Activated CD8-positive, alpha-beta memory T cell treated with anti-CD3 and anti-CD28 coated beads, Interleukin-2, amount 10 ng/mL, durations not matched to agents 7 days and 5 days (primary cell): ENCODE measurements around the gene FXYD3. TPM values are rescaled to one million over a fixed set of nuclear protein-coding genes. Genes with fewer than 3 reads are reported as not detected.

Source experiments
- ATAC-seq: fragments of 150-1000 bp; cut with Tn5 transposase; one replicate; pipeline ENCODE4 v1.10.0; 2021; ENCODE audit warnings: moderate library complexity
- CTCF ChIA-PET: fragments of 350-600 bp; sonication (Branson Sonifier 250); formaldehyde crosslinking; loops from one replicate; lab custom pipeline; 2021; ENCODE audit warnings: antibody characterized with exemption; lab: Charles Lee
- DNase-seq: peaks from one replicate; pipeline ENCODE4 v3.0.0-alpha.2; 2020
- H3K27ac Mint-ChIP-seq: one replicate; pipeline ENCODE4 v1.8.0; 2021; ENCODE audit warnings: mild to moderate bottlenecking, mixed read lengths
- H3K27me3 Mint-ChIP-seq: one replicate; pipeline ENCODE4 v1.8.0; 2021; ENCODE audit warnings: mixed read lengths
- H3K36me3 Mint-ChIP-seq: one replicate; pipeline ENCODE4 v1.8.0; 2021; ENCODE audit warnings: mild to moderate bottlenecking, mixed read lengths
- H3K4me1 Mint-ChIP-seq: one replicate; pipeline ENCODE4 v1.8.0; 2021; ENCODE audit warnings: mixed read lengths
- H3K4me3 Mint-ChIP-seq: one replicate; pipeline ENCODE4 v1.8.0; 2021; ENCODE audit warnings: mild to moderate bottlenecking, moderate library complexity, mixed read lengths
- H3K9me3 Mint-ChIP-seq: one replicate; pipeline ENCODE4 v1.8.0; 2022; ENCODE audit warnings: low read depth, mixed read lengths
- total RNA-seq, 2 experiments: library from RNA; stranded (reverse); gene quantifications; one replicate each; pipeline ENCODE4 v1.2.3, GENCODE V29; 2021

The FXYD3 gene
- total RNA-seq, 2 experiments from 2014 or later = not detected

DNA sequence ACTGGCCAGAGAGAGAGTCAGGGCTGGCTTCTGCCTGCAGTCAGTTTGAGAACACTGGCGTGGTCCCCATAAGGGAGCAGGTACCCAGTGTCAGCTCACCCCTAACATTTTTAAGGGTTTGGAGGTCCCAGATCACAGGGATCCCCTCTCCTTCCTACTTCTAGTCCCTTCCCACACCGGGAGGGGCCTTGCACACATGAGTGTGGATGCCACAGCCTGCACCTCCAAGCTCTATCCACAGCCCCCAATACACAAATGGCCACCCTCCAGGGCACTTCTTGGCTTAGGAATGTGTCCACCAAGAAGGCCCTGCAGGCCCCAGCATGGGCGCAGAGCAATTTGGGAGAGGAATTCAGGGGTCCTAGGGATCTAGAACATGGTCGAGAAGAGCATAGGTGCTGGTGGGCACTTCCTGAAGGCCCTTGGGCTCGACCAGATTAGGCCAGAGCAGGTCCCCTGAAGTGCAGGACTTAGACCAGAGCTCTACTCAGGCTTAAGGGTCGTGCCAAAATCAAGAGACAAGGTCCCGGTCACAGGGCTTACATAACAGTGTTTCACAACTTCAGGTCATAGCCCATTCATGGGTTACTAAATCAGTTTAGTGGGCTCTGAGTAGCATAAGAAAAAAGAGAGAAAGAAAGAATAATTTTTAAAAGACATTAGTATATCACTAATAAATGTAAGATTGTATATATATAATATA, 54.9 kb downstream of the FXYD3 start:
- H3K9me3 Mint-ChIP-seq = peaks cover 8% of the 10 kb centered on the region
- DNase-seq (no peak), ATAC-seq (no peak)
- no peak overlapping the region for H3K4me3 Mint-ChIP-seq
- no peaks in the 10 kb centered on the region for H3K27me3 Mint-ChIP-seq
- H3K27ac Mint-ChIP-seq = no peak overlapping the region
- H3K4me1 Mint-ChIP-seq = peaks cover 28% of the 10 kb centered on the region
- peaks cover 60% of the 10 kb centered on the region for H3K36me3 Mint-ChIP-seq
- CTCF ChIA-PET = interaction anchor here (1.5 kb wide), 1 partner anchor 16 kb away, joined by 4 read pairs; the partner anchor contains the start of gene FXYD5

DNA sequence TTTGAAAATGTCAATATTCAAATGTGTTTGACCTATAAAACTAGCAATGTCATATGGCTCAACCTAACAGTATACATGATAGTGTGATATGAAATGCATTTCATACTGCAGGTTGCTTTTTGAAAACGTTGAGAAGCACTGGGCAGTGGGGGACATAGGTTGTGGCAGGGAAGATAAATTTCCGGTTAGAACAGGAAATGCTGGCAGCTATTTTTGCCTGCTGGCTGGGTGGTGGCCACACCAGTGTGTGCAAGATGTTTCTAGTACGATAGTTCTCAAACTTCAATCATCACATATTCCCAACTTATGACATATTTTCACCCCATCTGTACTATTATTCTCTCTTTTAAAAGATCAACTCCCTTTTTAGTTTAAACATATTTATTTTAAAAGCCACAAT, 56.1 kb downstream of the FXYD3 start:
- CTCF ChIA-PET = interaction anchor here (0.7 to 2.2 kb wide), 5 partner anchors 17 to 40 kb away, joined by 3 to 9 read pairs (median 4); no protein-coding TSS in a partner anchor
- DNase-seq = no peak
- no peaks in the 10 kb centered on the region for H3K27me3 Mint-ChIP-seq
- H3K4me3 Mint-ChIP-seq = no peak overlapping the region
- peaks cover 48% of the 10 kb centered on the region for H3K36me3 Mint-ChIP-seq
- peaks cover 20% of the 10 kb centered on the region for H3K4me1 Mint-ChIP-seq
- peak; percentile 55 for ATAC-seq
- peak overlapping the region; percentile 63 for H3K27ac Mint-ChIP-seq
- no peaks in the 10 kb centered on the region for H3K9me3 Mint-ChIP-seq

Other genes starting within 250 kb of the FXYD3 start
- gene ZNF30, start 188.9 kb upstream of the FXYD3 start, total RNA-seq = 1 to 10 TPM; 2.7 TPM
- gene ZNF792, start 151.6 kb upstream of the FXYD3 start, total RNA-seq = 10 to 100 TPM; 13.5 to 15.3 TPM
- 100 to 1,000 TPM; 109 to 127 TPM for gene GRAMD1A, start 115.5 kb upstream of the FXYD3 start, total RNA-seq
- gene SCN1B, start 85.4 kb upstream of the FXYD3 start, total RNA-seq = under 1 TPM; 0.26 to 0.37 TPM
- gene HPN, start 74.1 kb upstream of the FXYD3 start, total RNA-seq = not detected
- not detected for gene LGI4, start 19.2 kb downstream of the FXYD3 start, total RNA-seq
- gene FXYD1, start 23.0 kb downstream of the FXYD3 start, total RNA-seq = under 1 TPM in 1 of 2 experiments, not detected in 1; 0.61 TPM
- 1 to 10 TPM; 1.1 to 1.9 TPM for gene FXYD7, start 27.4 kb downstream of the FXYD3 start, total RNA-seq
- gene FXYD5, start 38.9 kb downstream of the FXYD3 start, total RNA-seq = 100 to 1,000 TPM; 262 to 354 TPM
- not detected for gene FAM187B, start 112.9 kb downstream of the FXYD3 start, total RNA-seq
- 10 to 100 TPM in 1 of 2 experiments, 1 to 10 TPM in 1; 7.2 to 10.0 TPM for gene LSR, start 133.2 kb downstream of the FXYD3 start, total RNA-seq
- 100 to 1,000 TPM; 138 to 154 TPM for gene USF2, start 153.1 kb downstream of the FXYD3 start, total RNA-seq
- under 1 TPM; 0.55 to 0.77 TPM for gene HAMP, start 166.7 kb downstream of the FXYD3 start, total RNA-seq
- under 1 TPM in 1 of 2 experiments, not detected in 1; 0.26 TPM for gene MAG, start 176.3 kb downstream of the FXYD3 start, total RNA-seq
- gene CD22, start 213.4 kb downstream of the FXYD3 start, total RNA-seq = under 1 TPM in 1 of 2 experiments, not detected in 1; 0.41 TPM
- gene FFAR1, start 232.1 kb downstream of the FXYD3 start, total RNA-seq = not detected
- not detected for gene FFAR3, start 242.6 kb downstream of the FXYD3 start, total RNA-seq